ENCODE results near the gene DFFB. TPM values are rescaled to one million over a fixed set of nuclear protein-coding genes. Genes with fewer than 3 reads are reported as not detected.

DFFB gene, protein sequence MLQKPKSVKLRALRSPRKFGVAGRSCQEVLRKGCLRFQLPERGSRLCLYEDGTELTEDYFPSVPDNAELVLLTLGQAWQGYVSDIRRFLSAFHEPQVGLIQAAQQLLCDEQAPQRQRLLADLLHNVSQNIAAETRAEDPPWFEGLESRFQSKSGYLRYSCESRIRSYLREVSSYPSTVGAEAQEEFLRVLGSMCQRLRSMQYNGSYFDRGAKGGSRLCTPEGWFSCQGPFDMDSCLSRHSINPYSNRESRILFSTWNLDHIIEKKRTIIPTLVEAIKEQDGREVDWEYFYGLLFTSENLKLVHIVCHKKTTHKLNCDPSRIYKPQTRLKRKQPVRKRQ
- 4.1 TPM in 2 replicates for polyA plus RNA-seq

DNA sequence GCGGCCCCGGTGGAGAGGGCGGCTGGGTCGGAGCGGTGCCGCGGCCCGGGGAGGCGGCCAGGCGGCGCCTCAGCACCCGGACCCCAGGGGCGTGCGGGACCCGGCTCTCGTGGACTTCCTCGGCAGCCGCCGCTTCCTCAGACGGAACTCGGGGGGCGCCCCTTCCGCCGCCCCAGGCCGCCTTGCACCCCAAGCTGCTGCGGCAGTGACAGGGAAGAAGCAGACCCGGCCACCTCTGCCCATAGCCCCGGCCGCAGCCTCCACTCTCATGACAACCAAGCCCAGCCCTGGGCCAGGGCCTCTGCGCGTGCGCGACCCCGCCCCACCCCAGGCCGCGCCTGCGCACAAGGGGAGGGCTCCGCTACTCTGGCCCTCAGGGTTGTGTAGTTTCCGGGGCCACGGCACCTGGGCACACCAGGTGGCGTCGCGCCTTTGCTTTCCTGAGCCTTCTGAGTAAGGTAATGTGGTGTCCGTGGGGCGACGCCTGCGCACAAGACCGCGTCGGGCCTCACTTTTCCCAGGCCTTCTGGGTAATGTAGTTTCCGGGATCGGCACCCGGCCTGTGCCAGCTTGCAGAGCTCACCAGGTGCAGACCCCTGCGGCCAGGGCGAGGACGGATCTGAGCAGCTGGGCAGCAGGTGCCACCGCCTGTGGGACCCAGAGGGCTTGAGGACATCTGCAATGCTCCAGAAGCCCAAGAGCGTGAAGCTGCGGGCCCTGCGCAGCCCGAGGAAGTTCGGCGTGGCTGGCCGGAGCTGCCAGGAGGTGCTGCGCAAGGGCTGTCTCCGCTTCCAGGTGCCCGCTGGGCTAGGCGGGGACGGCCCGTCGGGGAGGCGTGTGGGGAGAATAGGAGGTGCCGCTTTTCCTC lies at the start of gene DFFB, which contains the start of gene CEP104:
TSS of gene DFFB (plus strand) at position 554 of the 868 bp plus-strand sequence. CDS start at position 682, 128 bp downstream.
TSS of gene CEP104 (minus strand) at position 289 of the 868 bp plus-strand sequence. CDS start 4,804 bp downstream, outside the sequence.

DNA sequence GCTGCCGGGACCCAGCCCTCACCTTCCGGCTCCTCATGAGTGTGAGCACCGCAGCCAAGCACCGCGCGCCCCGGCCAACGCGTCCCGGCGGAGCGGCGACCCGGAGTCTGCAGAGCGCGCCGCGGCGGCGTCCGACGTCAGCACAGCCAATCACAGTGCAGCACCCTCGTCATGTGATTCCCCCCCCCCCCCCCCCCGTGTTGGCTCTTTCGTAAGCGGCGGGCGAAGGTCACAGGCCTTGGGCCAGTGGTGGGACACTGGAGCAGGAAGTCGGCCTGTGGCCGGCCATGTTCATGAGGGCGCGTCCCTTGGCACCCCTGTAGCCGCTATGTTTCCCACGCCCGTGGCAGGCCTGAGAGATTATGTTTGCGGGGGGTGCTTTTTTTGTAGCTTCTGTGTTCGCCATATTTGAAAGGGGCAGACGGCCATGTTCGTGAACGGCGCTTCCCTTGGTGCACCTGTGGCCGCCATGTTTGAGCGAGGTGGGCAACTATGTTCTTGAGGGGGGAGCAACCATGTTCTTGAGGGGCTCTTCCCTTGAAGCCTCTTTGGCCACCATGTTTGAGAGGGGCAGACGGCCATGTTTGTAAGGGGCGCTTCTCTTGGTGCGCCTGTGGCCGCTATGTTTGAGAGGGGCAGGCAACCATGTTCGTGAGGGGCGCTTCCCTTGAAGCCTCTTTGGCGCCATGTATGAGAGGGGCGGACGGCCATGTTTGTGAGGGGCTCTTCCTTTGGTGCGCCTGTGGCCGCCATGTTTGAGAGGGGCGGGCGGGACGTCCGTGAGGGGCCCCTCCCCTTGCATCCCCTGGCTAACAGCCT lies 43.1 kb downstream of the DFFB start, which contains the start of gene C1orf174:
TSS of gene C1orf174 (minus strand) at position 123 of the 819 bp plus-strand sequence. CDS start at position 37, 86 bp downstream.

Other genes starting within 250 kb of the DFFB start
- 0.36 TPM in 1 of 2 replicates, not detected in the other for gene MEGF6, start 246.0 kb upstream of the DFFB start, polyA plus RNA-seq
- gene TPRG1L, start 232.5 kb upstream of the DFFB start, polyA plus RNA-seq = 25.9 and 28.9 TPM in 2 replicates
- gene WRAP73, start 207.4 kb upstream of the DFFB start, polyA plus RNA-seq = 3.4 and 4.3 TPM in 2 replicates
- gene TP73, start 205.0 kb upstream of the DFFB start, polyA plus RNA-seq = not detected in 2 replicates
- not detected in 2 replicates for gene CCDC27, start 105.0 kb upstream of the DFFB start, polyA plus RNA-seq
- not detected in 2 replicates for gene SMIM1, start 84.7 kb upstream of the DFFB start, polyA plus RNA-seq
- 9.6 and 11.7 TPM in 2 replicates for gene LRRC47, start 61.0 kb upstream of the DFFB start, polyA plus RNA-seq
- gene CEP104, start 265 bp upstream of the DFFB start, polyA plus RNA-seq = 22.9 and 26.1 TPM in 2 replicates
- 15.2 and 20.7 TPM in 2 replicates for gene C1orf174, start 42.8 kb downstream of the DFFB start, polyA plus RNA-seq